ENCODE data around the gene GSTO2.

- TF ChIP-seq GATA2 (IDR thresholded peaks at IDR 0.05; ENCODE audit: low read depth, low read length): no peak
- TF ChIP-seq GATA3 (IDR thresholded peaks at IDR 0.05; ENCODE audit: low read depth, low read length): no peak
These were observed 49.3 kb downstream of the GSTO2 start for GRCh38 chr10:104318326-104318725.
